SK-N-SH (cell line): ENCODE measurements around the gene XRCC5. TPM values are rescaled to one million over a fixed set of nuclear protein-coding genes. Genes with fewer than 3 reads are reported as not detected.

Experiments
- CTCF ChIA-PET: fragments of 300-600, 350-600 bp; formaldehyde crosslinking; extraction: SDS; loops from one replicate; lab custom pipeline; 2021; lab: Yijun Ruan, JAX
- POLR2A ChIA-PET: fragments of 350-600 bp; sonication (Branson Sonifier 250); formaldehyde crosslinking; extraction: SDS; loops from one replicate; lab custom pipeline; 2020; ENCODE audit warnings: antibody characterized with exemption, inconsistent platforms; lab: Yijun Ruan, JAX
- DNase-seq: peaks from one replicate; pipeline ENCODE4 v3.0.0; 2012
- H2AFZ ChIP-seq: fragments of 200-600 bp; sonication (generic); 2 replicates; pipeline ENCODE4 v1.8.1; 2016; ENCODE audit warnings: antibody characterized with exemption, mild to moderate bottlenecking, low read depth
- H3F3A ChIP-seq: fragments of 200-600 bp; sonication (generic); replicated peaks from 2 replicates; pipeline ENCODE3; 2016; ENCODE audit warnings: antibody characterized with exemption, mild to moderate bottlenecking; ENCODE audit not compliant: insufficient read depth
- H3K27ac ChIP-seq, 2 experiments: fragments of 200-500 bp in 1 of 2; fragments of 200-600 bp in 1 of 2; sonication (Bioruptor generic) in 1 of 2; sonication (generic), shearing (Covaris generic) in 1 of 2; 2 replicates each; pipeline versions ENCODE4 v1.5.1 to v1.6.1; 2014 to 2016; ENCODE audit warnings: low read depth in 2 of 2, inconsistent platforms in 1 of 2, low read length in 1 of 2, mild to moderate bottlenecking in 1 of 2, mixed read lengths in 1 of 2
- H3K27me3 ChIP-seq: fragments of 200-600 bp; sonication (generic), shearing (Covaris generic); 2 replicates; pipeline ENCODE4 v1.6.1; 2016; ENCODE audit warnings: mixed run types; ENCODE audit not compliant: insufficient read depth
- H3K36me3 ChIP-seq, 2 experiments: fragments of 200-500 bp in 1 of 2; fragments of 200-600 bp in 1 of 2; sonication (Bioruptor generic) in 1 of 2; sonication (generic) in 1 of 2; replicated peaks in 1 of 2; 2 replicates each; pipeline versions ENCODE3 to v1.5.1; 2014 to 2016; ENCODE audit warnings: low read length in 1 of 2, mild to moderate bottlenecking in 1 of 2; ENCODE audit not compliant: insufficient read depth in 2 of 2, control insufficient read depth in 1 of 2
- H3K4me1 ChIP-seq, 2 experiments: fragments of 200-500 bp in 1 of 2; fragments of 200-600 bp in 1 of 2; sonication (Bioruptor generic) in 1 of 2; sonication (generic), shearing (Covaris generic) in 1 of 2; 2 replicates each; pipeline versions ENCODE4 v1.5.1 to v1.6.1; 2014 to 2016; ENCODE audit warnings: low read depth in 1 of 2, low read length in 1 of 2, mixed run types in 1 of 2; ENCODE audit not compliant: insufficient read depth in 2 of 2, control insufficient read depth in 1 of 2
- H3K4me2 ChIP-seq: fragments of 200-600 bp; sonication (generic), shearing (Covaris generic); 2 replicates; pipeline ENCODE4 v1.6.1; 2017; ENCODE audit warnings: mixed run types
- H3K4me3 ChIP-seq, 2 experiments: fragments of 200-500 bp in 1 of 2; fragments of 200-600 bp in 1 of 2; sonication (Bioruptor generic) in 1 of 2; sonication (generic), shearing (Covaris generic) in 1 of 2; 2 replicates each; pipeline versions ENCODE4 v1.5.1 to v1.8.1; 2014 to 2016; ENCODE audit warnings: low read depth in 2 of 2, inconsistent platforms in 1 of 2, low read length in 1 of 2, mild to moderate bottlenecking in 1 of 2, mixed read lengths in 1 of 2, moderate library complexity in 1 of 2
- H3K79me2 ChIP-seq: fragments of 200-600 bp; sonication (generic); 2 replicates; pipeline ENCODE4 v1.8.1; 2017; ENCODE audit warnings: mild to moderate bottlenecking; ENCODE audit not compliant: insufficient read depth
- H3K9ac ChIP-seq: fragments of 200-600 bp; sonication (generic); 2 replicates; pipeline ENCODE4 v1.6.1; 2017; ENCODE audit warnings: mixed run types
- H3K9me2 ChIP-seq: fragments of 200-600 bp; sonication (generic); 2 replicates; pipeline ENCODE4 v1.6.1; 2017; ENCODE audit warnings: mixed run types
- H3K9me3 ChIP-seq: fragments of 200-600 bp; sonication (generic); 2 replicates; pipeline ENCODE4 v1.6.1; 2017; ENCODE audit warnings: mixed run types, mild to moderate bottlenecking, moderate library complexity
- H4K20me1 ChIP-seq: fragments of 200-600 bp; sonication (generic); 2 replicates; pipeline ENCODE4 v1.6.1; 2017; ENCODE audit warnings: mild to moderate bottlenecking, mixed run types; ENCODE audit not compliant: insufficient read depth
- ELF1 ChIP-seq: IDR thresholded peaks from 2 replicates; pipeline ENCODE4 v1.4.0; 2012
- EP300 ChIP-seq, 2 experiments: IDR thresholded peaks; 2 replicates each; pipeline versions ENCODE4 v1.4.0 to v1.6.1; 2012; ENCODE audit warnings: borderline replicate concordance in 1 of 2, low read depth in 1 of 2, low read length in 1 of 2
- GATA2 ChIP-seq: sonication (generic); formaldehyde crosslinking; IDR thresholded peaks from 2 replicates; pipeline ENCODE4 v1.5.0; 2020; ENCODE audit warnings: mild to moderate bottlenecking, missing genetic modification reagents
- MEF2A ChIP-seq: IDR thresholded peaks from 2 replicates; pipeline ENCODE4 v1.4.0; 2012; ENCODE audit warnings: low read depth, borderline replicate concordance
- MXI1 ChIP-seq: IDR thresholded peaks from 2 replicates; pipeline ENCODE4 v1.6.1; 2012; ENCODE audit warnings: mild to moderate bottlenecking, low read depth, low read length, improper control_type of control experiment
- POLR2AphosphoS5 ChIP-seq: IDR thresholded peaks from 2 replicates; pipeline ENCODE4 v1.6.1; 2012; ENCODE audit warnings: low read depth, low read length
- RAD21 ChIP-seq: IDR thresholded peaks from 2 replicates; pipeline ENCODE4 v1.6.1; 2012; ENCODE audit warnings: mild to moderate bottlenecking, low read length
- RCOR1 ChIP-seq: fragments of 150-350 bp; IDR thresholded peaks from 2 replicates; pipeline ENCODE4 v1.6.1; 2017; ENCODE audit warnings: antibody characterized with exemption, low read length
- TEAD4 ChIP-seq: IDR thresholded peaks from 2 replicates; pipeline ENCODE4 v1.4.0; 2012; ENCODE audit warnings: mild to moderate bottlenecking, borderline replicate concordance; ENCODE audit not compliant: insufficient read depth
- WGBS: methylation state at CpG from one replicate; pipeline ENCODE4 v1.1.6; 2017; ENCODE audit warnings: low lambda C conversion rate; 5-methylcytosine and 5-hydroxymethylcytosine counted together
- polyA plus RNA-seq, 3 experiments: library from polyadenylated mRNA; depleted of rRNA; stranded (reverse); fragments of >200 nt; gene quantifications; 2 replicates each; pipeline ENCODE4 v1.2.3, GENCODE V29; 2012
- TF ChIP-seq, protein P1 (sequence below): IDR thresholded peaks from 2 replicates; pipeline ENCODE4 v1.4.0; 2012; ENCODE audit warnings: low read depth
- TF ChIP-seq, protein P2 (sequence below): IDR thresholded peaks from 2 replicates; pipeline ENCODE4 v1.4.0; 2012; ENCODE audit warnings: low read depth, borderline replicate concordance
- TF ChIP-seq, protein P3 (sequence below): fragments of 150-350 bp; IDR thresholded peaks from 2 replicates; pipeline ENCODE4 v1.6.1; 2016; ENCODE audit warnings: mild to moderate bottlenecking, low read depth, low read length

XRCC5 gene
- polyA plus RNA-seq, 1 of the 3 experiments (the other 2 are of a cell fraction) = 125 TPM

DNA sequence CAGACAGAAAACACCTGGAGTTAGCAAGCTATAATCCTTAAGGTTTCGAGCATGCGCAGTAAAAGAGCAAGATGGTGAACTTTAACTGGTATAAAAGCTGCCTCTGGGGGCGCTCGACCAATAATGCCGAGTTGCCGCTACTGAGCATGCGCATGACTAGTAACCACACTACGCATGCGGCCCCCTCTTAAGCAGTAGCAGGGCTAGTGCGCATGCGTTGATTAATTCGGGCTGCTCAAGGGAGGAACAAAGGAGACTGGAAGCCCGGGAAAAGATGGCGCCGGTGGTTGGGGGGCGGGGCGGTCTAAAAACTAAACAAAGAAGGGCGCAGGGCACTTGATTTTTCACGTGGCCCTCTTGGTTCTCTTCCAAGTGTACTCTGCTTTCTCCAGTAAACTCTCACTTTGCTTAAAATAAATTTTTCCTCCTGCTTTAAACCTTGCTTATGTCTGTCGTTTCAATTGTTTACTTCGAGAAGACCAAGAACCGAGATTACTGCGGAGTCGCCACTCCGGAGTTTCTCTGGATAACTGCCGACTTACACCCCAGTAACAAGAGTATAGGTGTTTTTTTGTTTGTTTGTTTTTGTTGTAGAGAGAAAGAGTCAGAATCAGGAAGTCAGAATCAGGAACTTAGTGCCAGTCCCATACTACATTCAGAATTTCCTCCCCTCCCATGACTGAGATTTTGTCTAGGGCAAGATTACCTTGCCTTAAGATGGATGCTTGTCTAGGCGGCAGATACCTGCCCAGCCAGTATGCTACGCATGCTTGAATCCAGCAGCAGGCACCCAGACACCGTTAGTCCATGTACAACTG is 5.8 kb downstream of the XRCC5 start (continued):
- no peak for TF ChIP-seq RAD21
- peak; percentile 39; the same call in 1 of the 2 replicates for TF ChIP-seq RCOR1
- TF ChIP-seq, protein P1, sequence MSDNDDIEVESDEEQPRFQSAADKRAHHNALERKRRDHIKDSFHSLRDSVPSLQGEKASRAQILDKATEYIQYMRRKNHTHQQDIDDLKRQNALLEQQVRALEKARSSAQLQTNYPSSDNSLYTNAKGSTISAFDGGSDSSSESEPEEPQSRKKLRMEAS = peak; percentile 78; the same call in 1 of the 2 replicates
- peak; percentile 88; the same call in 1 of the 2 replicates for TF ChIP-seq POLR2AphosphoS5
- TF ChIP-seq, protein P2, sequence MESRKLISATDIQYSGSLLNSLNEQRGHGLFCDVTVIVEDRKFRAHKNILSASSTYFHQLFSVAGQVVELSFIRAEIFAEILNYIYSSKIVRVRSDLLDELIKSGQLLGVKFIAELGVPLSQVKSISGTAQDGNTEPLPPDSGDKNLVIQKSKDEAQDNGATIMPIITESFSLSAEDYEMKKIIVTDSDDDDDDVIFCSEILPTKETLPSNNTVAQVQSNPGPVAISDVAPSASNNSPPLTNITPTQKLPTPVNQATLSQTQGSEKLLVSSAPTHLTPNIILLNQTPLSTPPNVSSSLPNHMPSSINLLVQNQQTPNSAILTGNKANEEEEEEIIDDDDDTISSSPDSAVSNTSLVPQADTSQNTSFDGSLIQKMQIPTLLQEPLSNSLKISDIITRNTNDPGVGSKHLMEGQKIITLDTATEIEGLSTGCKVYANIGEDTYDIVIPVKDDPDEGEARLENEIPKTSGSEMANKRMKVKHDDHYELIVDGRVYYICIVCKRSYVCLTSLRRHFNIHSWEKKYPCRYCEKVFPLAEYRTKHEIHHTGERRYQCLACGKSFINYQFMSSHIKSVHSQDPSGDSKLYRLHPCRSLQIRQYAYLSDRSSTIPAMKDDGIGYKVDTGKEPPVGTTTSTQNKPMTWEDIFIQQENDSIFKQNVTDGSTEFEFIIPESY = 0 out of 2 replicates have a peak, but pooled peaks have one; percentile 13
- TF ChIP-seq, protein P3, sequence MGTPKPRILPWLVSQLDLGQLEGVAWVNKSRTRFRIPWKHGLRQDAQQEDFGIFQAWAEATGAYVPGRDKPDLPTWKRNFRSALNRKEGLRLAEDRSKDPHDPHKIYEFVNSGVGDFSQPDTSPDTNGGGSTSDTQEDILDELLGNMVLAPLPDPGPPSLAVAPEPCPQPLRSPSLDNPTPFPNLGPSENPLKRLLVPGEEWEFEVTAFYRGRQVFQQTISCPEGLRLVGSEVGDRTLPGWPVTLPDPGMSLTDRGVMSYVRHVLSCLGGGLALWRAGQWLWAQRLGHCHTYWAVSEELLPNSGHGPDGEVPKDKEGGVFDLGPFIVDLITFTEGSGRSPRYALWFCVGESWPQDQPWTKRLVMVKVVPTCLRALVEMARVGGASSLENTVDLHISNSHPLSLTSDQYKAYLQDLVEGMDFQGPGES = no peak
- no peak for TF ChIP-seq MEF2A
- no peak for TF ChIP-seq ELF1

DNA sequence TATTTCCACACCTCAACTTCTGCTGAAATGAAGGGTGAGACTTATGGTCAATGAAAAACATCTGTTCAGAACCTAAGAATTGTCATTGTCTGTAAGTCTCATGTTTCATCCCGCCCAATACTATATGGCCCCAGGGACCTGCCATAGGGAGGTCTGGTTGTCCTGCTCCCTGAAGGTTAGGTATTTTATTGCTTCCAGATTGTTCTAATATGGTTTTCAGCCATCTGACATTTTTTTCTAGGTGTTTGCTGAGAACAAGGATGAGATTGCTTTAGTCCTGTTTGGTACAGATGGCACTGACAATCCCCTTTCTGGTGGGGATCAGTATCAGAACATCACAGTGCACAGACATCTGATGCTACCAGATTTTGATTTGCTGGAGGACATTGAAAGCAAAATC is 7.3 kb downstream of the XRCC5 start:
- no peaks in the 10 kb centered on the region for H3K27me3 ChIP-seq
- DNase-seq = peak; percentile 38
- no peak overlapping the region for H3K9ac ChIP-seq
- no peak overlapping the region for H2AFZ ChIP-seq
- ChIA-PET POLR2A (no interaction called here), CTCF (no interaction called here)
- H3K4me1 ChIP-seq = peaks cover 29 to 38% of the 10 kb centered on the region in 2 experiments
- TF ChIP-seq ELF1 (no peak), EP300 (IDR thresholded peaks at IDR 0.05; ENCODE audit: borderline replicate concordance in 1 of 2, low read depth in 1 of 2, low read length in 1 of 2) (peak in 1 of 2 experiments; percentile 79; a peak in 2 of 4 replicates), MXI1 (peak; percentile 42; the same call in 1 of the 2 replicates), RAD21 (0 out of 2 replicates have a peak, but pooled peaks have one; percentile 17), TEAD4 (no peak), RCOR1 (peak; percentile 64), POLR2AphosphoS5 (peak; percentile 18; the same call in 1 of the 2 replicates), GATA2 (peak; percentile 64)
- peak overlapping the region; percentile 92; the same call in 1 of the 2 replicates for H3K4me2 ChIP-seq
- H3K36me3 ChIP-seq = peaks cover 89 to 90% of the 10 kb centered on the region in 2 experiments
- H3F3A ChIP-seq = peaks cover 23% of the 10 kb centered on the region
- peak overlapping the region; percentile 5 to 97; a peak in 3 of 4 replicates for H3K27ac ChIP-seq
- H3K79me2 ChIP-seq = peaks cover 92% of the 10 kb centered on the region
- no peaks in the 10 kb centered on the region for H3K9me3 ChIP-seq
- no peaks in the 10 kb centered on the region for H4K20me1 ChIP-seq
- WGBS = 88% methylated on average over 1 of the region's 1 CpG
- no peaks in the 10 kb centered on the region for H3K9me2 ChIP-seq
- no peak overlapping the region; a peak in 1 of 4 replicates for H3K4me3 ChIP-seq
